Ovary (tissue), 3 donors: ENCODE data around the gene IDI1.

Source experiments
- EP300 ChIP-seq: sonication (generic); formaldehyde crosslinking; IDR thresholded peaks from one replicate; pipeline ENCODE4 v1.6.1; 2017; ENCODE audit warnings: antibody characterized with exemption
- TF ChIP-seq, protein P1 (sequence below), 3 donors: fragments of 450-650 bp in 2 of 3; fragments of 200-600 bp in 1 of 3; IDR thresholded peaks; one replicate each; pipeline versions ENCODE4 v1.5.1 to v1.8.0; 2016 to 2022; ENCODE audit warnings: antibody characterized with exemption in 3 of 3, mild to moderate bottlenecking in 1 of 3
- donor health status: DM: no; HTN: no; CAD: no.

DNA sequence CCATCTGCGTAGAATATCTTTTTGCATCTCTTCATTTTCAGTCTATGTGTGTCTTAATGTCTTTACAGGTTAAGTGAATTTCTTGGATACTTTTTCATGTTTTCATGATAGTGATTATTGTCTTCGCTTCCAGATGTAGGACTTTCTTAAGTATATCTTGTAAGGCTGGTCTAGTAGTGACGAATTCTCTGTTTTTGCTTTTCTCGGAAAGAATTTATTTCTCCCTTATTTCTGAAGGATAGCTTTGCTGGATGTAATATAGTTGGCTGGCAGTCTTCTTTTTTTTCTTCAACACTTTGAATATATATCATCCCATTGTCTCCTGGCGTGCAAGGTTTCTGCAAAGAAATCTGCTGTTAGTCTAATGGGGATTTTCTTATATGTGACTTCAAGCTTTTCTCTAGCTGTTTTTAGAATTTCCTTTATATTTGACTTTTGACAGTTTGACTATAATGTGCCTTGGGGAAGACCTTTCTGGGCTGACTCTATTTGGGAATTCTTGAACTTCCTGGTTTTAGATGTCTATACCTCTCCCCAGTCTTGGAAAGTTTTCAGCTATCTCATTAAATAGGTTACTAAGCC is 46.4 kb downstream of the IDI1 start:
- TF ChIP-seq EP300, result no peak
- TF ChIP-seq, protein P1, sequence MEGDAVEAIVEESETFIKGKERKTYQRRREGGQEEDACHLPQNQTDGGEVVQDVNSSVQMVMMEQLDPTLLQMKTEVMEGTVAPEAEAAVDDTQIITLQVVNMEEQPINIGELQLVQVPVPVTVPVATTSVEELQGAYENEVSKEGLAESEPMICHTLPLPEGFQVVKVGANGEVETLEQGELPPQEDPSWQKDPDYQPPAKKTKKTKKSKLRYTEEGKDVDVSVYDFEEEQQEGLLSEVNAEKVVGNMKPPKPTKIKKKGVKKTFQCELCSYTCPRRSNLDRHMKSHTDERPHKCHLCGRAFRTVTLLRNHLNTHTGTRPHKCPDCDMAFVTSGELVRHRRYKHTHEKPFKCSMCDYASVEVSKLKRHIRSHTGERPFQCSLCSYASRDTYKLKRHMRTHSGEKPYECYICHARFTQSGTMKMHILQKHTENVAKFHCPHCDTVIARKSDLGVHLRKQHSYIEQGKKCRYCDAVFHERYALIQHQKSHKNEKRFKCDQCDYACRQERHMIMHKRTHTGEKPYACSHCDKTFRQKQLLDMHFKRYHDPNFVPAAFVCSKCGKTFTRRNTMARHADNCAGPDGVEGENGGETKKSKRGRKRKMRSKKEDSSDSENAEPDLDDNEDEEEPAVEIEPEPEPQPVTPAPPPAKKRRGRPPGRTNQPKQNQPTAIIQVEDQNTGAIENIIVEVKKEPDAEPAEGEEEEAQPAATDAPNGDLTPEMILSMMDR (IDR thresholded peaks at IDR 0.05), result no peak
